Measurements from ENCODE around the gene SPAG8. TPM values are rescaled to one million over a fixed set of nuclear protein-coding genes. Genes with fewer than 3 reads are reported as not detected.

Gene SPAG8
- total RNA-seq, 1 experiment from 2014 or later: not detected

GRCh38 chr9:35790385-35791296 lies 21.4 kb downstream of the SPAG8 start:
- DNase-seq (peak; percentile 77), ATAC-seq (peak; percentile 86)
- H3K9ac ChIP-seq (ENCODE audit: low read length): no peak overlapping the region
- H4K20me1 ChIP-seq (ENCODE audit: low read length): no peaks in the 10 kb centered on the region
- TF ChIP-seq CTCF (conservative IDR thresholded peaks at IDR 0.05; ENCODE audit: low read depth, low read length) (peak; percentile 82), EZH2phosphoT487 (IDR thresholded peaks at IDR 0.05; ENCODE audit: borderline replicate concordance, low read length) (no peak)
- ChIA-PET CTCF (interaction anchor here (0.6 to 1.8 kb wide), 10 partner anchors 8 to 92 kb away, joined by 3 to 41 read pairs (median 4); partner anchors contain the start of genes HINT2 and SPAG8), POLR2A (ENCODE audit: unreplicated experiment) (interaction anchor here (0.8 kb wide), 1 partner anchor 91 kb away, joined by 3 read pairs; no protein-coding TSS in a partner anchor)
- H3K4me2 ChIP-seq (ENCODE audit: low read length): no peak overlapping the region
- H3K9me3 ChIP-seq (ENCODE audit: low read length): no peaks in the 10 kb centered on the region
- no TSS peak for BruUV-seq (replicated peaks)
- no peaks in the 10 kb centered on the region for H3K79me2 ChIP-seq (ENCODE audit: low read length)
- H3K27ac ChIP-seq (ENCODE audit: low read length): no peak overlapping the region
- 0 out of 2 replicates have a peak overlapping the region, but pooled peaks have one; percentile 39 for H2AFZ ChIP-seq (ENCODE audit: low read length)
- H3K36me3 ChIP-seq (ENCODE audit: low read depth, low read length): no peaks in the 10 kb centered on the region
- intact Hi-C loops (cut with micrococcal nuclease): loop anchor here (1.0 to 10.0 kb wide), 4 partner anchors 25 to 136 kb away; partner anchors contain the start of genes CCDC107, HINT2, RMRP and SIT1
- H3K9me2 ChIP-seq (replicated peaks; ENCODE audit: low read length): no peaks in the 10 kb centered on the region
- H3K27me3 ChIP-seq (ENCODE audit: low read length): no peaks in the 10 kb centered on the region
- H3F3A ChIP-seq (ENCODE audit: low read length, unreplicated experiment): no peaks in the 10 kb centered on the region
- H3K4me1 ChIP-seq (ENCODE audit: insufficient read depth, low read length): peaks cover 16% of the 10 kb centered on the region
- H3K4me3 ChIP-seq (ENCODE audit: low read length): no peak overlapping the region

- Histone ChIP-seq H3K4me2 (ENCODE audit: low read length) (no peak overlapping the region), H3K79me2 (ENCODE audit: low read length) (no peaks in the 10 kb centered on the region), H4K20me1 (ENCODE audit: low read length) (no peaks in the 10 kb centered on the region), H3K4me1 (ENCODE audit: insufficient read depth, low read length) (peaks cover 10% of the 10 kb centered on the region), H3K9me2 (replicated peaks; ENCODE audit: low read length) (no peaks in the 10 kb centered on the region), H3K36me3 (ENCODE audit: low read depth, low read length) (no peaks in the 10 kb centered on the region), H3K4me3 (ENCODE audit: low read length) (no peak overlapping the region), H3K27ac (ENCODE audit: low read length) (no peak overlapping the region), H3F3A (ENCODE audit: low read length, unreplicated experiment) (no peaks in the 10 kb centered on the region), H3K9ac (ENCODE audit: low read length) (no peak overlapping the region), H3K27me3 (ENCODE audit: low read length) (no peaks in the 10 kb centered on the region), H3K9me3 (ENCODE audit: low read length) (no peaks in the 10 kb centered on the region), H2AFZ (ENCODE audit: low read length) (0 out of 2 replicates have a peak overlapping the region, but pooled peaks have one; percentile 39)
- POLR2A ChIA-PET (ENCODE audit: unreplicated experiment): interaction anchor here (0.8 kb wide), 1 partner anchor 92 kb away, joined by 3 read pairs; no protein-coding TSS in a partner anchor
- ATAC-seq (no peak; the same call in 1 of the 2 replicates), DNase-seq (no peak)
- BruUV-seq (replicated peaks): no TSS peak
- TF ChIP-seq EZH2 (IDR thresholded peaks at IDR 0.05; ENCODE audit: low read length, unreplicated experiment) (no peak), CTCF (conservative IDR thresholded peaks at IDR 0.05; ENCODE audit: low read depth, low read length) (no peak), EZH2phosphoT487 (IDR thresholded peaks at IDR 0.05; ENCODE audit: borderline replicate concordance, low read length) (no peak)
- CTCF ChIA-PET: interaction anchor here (0.9 to 1.8 kb wide), 8 partner anchors 22 to 92 kb away, joined by 3 to 41 read pairs (median 4); partner anchors contain the start of genes HINT2 and SPAG8
- intact Hi-C loops (cut with micrococcal nuclease): loop anchor here (1.0 to 10.0 kb wide), 4 partner anchors 25 to 135 kb away; partner anchors contain the start of genes CCDC107, HINT2, RMRP and SIT1
These were observed 22.1 kb downstream of the SPAG8 start for GRCh38 chr9:35790025-35790384.

All from PC-3 (cell line).